Activated T-helper 1 cell treated with Interleukin-2 at 50 U/mL for 16 hours (primary cell): ENCODE measurements around the gene CFD.
"Not testable (repeated sequence)": the region's sequence is repeated elsewhere in the genome, so short reads cannot be mapped to it uniquely, and the experiment has no call there.

Experiments
- DNase-seq: peaks from one replicate; pipeline ENCODE4 v3.0.0-alpha.2; 2020; ENCODE audit warnings: low read depth

Gene CFD

DNA sequence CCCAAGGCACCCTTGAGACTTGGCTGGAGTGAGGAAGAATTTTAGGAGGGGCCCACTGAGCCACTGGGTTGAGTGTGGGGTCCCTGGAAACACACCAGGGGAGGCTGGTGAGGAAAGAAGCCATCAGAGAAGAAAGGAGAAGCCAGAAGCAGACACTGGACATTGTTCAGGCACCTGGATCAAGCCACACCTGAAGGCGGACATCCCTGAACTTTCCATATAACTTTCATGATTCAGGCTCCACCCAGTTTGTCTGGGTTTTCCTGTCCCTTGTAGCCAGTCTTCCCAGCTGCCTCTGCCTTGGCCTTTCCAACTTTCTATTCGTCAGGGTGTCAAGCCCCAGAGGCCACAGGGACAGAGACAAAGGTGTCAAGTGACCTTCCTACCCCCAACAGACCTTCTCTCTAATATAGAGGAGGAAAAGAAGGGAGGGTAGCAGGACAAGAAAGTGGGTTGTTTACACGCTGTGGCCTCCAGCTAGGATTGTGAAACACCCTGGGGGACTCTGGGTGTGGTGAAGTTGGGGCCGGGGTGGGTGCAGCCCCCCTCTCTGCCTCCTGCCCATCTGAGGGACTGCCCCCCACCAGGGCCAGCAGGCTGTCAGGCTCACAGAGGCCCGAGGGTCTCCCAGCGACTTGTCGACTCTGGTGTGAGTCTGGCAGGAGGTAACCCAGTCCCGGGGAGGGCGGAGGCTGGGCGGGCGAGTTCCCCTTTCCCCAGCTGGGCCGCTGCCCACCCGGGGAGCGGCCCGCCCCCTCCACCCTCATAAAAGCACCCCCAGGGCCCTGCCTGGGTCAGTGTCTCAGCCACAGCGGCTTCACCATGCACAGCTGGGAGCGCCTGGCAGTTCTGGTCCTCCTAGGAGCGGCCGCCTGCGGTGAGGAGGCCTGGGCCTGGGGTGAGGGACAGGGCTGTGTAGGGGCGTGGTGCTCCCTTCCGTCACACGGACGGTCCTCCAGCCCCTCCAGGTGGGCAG, at the start of gene CFD:
Gene CFD, plus strand, starts transcription at position 797 of the 976 bp plus-strand sequence. Its CDS starts 26 bp downstream, at position 823.
- DNase-seq: no peak

DNA sequence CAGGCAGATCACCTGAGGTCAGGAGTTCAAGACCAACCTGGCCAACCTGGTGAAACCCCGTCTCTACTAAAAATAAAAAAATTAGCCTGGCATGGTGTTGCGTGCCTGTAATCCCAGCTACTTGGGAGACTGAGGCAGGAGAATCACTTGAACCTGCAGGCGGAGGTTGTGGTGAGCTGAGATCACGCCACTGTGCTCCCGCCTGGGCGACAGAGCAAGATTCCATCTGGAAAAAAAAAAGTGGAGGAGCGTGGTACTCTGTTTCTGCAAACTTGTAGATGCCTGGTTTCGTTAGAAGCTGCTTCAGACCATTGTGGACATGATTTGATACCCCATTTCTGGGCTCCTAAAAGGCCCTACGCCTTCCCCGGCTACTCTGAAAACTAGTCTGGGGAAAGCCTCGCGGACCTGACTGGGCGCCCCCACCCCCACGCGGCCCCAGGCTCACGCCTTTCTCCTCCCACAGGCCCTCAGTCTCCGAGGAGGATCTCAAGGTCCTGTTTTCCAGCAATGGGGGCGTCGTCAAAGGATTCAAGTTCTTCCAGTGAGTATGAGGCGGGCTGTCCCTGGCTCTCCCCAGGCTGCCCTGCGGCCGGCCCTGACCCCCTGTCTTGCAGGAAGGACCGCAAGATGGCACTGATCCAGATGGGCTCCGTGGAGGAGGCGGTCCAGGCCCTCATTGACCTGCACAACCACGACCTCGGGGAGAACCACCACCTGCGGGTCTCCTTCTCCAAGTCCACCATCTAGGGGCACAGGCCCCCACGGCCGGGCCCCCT, 49.2 kb upstream of the CFD start:
- DNase-seq: no peak

DNA sequence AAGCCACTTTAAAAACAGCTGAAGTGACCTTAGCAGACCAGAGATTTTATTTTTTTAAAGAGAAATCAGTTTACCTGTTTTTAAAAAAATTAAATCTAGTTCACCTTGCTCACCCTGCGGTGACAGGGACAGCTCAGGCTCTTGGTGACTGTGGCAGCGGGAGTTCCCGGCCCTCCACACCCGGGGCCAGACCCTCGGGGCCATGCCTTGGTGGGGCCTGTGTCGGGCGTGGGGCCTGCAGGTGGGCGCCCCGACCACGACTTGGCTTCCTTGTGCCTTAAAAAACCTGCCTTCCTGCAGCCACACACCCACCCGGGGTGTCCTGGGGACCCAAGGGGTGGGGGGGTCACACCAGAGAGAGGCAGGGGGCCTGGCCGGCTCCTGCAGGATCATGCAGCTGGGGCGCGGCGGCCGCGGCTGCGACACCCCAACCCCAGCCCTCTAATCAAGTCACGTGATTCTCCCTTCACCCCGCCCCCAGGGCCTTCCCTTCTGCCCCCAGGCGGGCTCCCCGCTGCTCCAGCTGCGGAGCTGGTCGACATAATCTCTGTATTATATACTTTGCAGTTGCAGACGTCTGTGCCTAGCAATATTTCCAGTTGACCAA, 48.5 kb upstream of the CFD start:
- no peak for DNase-seq

GRCh38 chr19:811506-812048, 47.9 kb upstream of the CFD start:
- no peak for DNase-seq

DNA sequence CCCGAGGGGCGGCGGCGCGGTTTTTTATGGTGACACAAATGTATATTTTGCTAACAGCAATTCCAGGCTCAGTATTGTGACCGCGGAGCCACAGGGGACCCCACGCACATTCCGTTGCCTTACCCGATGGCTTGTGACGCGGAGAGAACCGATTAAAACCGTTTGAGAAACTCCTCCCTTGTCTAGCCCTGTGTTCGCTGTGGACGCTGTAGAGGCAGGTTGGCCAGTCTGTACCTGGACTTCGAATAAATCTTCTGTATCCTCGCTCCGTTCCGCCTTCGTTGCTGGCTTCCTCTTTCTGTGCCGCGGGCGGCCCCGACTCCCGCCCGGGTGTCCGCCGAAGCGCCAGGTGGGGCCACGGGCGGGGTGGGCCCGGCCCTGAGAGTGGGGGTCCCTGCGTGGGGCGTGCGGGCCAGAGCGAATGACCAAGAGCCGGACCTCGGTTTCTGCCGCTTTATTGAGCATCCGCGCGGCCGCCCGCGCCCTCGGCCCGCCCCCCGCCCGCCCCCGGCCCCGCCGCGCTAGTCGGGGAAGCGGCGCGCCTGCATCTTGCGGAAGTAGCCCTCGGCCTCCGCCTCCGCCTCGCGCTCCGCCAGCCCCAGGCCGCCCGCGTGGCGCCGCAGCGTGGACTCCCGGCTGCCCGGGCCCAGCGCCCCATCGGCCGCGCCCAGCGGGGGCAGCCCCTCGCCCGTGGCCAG, 47.3 kb upstream of the CFD start:
- no peak for DNase-seq

- DNase-seq: no peak
These were observed 46.7 kb upstream of the CFD start for GRCh38 chr19:812747-813218.

DNA sequence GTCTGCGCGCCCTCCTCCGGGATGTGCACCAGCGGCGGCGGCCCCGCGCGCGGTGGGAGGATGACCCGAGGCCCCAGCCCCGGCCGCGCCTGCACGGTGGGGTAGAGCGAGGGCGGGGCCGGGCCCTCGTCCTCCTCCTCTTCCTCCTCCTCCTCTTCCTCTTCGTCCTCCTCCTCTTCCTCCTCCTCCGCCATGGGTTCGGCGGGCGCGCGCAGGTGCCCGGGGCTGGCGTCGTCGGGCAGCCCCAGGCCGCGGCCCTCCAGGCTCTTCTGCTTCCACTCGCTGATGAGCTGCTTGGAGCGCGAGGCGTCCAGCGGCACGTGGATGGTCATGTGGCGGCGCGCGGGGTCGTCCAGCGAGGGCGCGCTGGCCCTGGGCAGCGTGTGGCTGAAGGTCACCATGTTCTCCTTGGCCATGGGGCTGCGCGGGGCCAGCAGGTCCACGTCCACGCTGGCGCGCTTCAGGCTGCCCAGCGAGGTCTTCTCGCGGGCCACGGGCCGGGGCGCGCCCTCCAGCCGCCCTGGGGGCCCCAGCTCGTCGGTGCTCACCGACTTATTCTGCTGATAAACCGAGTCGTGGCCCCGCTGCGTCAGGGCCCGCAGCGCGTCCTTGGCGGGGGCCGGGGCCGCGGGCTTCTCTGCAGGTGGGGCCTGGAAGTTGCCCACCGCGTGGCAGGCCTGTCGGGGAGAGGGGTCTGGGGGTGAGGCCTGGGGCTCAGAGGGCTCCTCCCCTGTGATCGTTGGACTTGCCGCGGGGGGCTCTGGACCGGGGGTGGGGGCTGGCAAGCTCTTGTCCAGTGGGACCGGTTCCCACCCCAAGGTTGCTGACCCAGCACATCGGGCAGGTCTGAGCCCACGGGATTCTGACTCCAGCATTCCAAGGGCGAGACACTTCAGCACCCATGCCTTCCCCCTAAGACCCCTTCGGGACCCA, 46.0 kb upstream of the CFD start:
- DNase-seq: no peak

DNA sequence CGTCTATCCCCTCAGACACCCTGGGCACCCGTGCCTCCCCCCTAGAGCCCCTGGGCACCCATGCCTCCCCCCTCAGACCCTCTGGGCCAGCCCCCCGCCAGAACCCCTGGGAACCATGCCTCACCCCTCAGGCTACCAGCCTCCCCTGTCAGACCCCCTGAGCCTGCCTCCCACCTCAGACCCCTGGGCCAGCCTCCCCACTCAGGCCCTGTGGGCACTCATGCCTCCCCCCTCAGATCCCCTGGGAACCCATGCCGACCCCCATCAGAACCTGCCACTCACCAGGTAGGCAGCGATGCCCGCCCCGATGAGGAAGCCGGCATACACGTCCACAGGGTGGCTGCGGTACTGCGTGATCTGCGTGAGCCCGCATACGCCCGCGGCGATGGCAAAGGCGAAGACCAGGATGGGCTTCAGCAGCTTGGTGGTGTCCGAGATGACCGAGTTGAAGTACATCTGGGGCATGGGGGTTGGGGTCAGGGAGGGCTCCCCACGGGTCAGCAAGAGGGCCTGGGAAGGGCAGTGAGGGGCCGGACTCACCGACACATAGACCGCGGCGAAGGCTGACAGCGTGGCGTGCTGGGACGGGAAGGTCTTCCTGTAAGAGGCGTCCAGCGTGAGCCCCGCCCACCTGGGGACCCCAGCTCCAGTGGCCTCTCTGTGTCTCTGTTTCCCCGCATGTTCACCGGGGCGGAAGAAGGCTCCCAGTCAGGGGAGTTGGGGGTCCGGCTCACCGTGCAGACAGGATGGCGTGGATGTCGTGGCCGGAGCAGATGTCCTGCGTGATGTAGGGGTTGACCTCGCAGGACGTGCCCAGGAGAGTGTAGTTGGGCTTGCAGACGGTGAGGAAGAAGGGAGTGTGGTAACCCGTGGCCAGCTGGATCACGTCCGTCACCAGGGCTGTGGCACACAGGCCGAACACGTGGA, 45.0 kb upstream of the CFD start:
- DNase-seq: no peak

GRCh38 chr19:815079-815774, 44.2 kb upstream of the CFD start:
- DNase-seq: no peak

DNA sequence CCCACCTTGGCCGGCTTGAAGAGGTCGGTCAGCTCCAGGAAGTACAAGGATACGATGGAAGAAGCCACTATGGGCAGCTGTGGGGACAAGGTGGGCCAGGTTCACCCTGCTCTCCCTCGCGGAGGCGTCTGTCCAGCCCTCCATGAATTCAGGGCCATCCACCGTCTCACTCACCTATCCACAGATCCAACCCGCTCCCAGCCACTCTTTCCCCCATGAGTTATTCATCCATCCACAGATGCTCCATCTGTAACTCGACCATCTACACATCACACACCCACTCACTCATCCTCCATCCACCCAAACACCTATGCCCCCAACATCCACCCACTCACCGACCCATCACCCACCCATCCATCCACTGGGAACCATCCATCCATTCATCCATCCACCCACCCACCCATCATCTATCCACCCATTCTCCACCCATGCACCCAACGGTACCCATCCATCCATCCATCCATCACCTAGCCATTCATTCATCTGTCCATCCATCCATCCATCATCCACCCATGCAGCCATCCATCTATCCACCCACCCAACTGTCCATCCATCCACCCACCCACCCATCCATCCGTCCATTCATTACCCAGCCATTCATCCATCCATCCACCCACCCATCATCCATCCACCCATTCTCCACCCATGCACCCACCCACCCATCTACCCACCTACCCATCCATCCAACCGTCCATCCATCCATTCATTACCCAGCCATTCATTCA, 43.5 kb upstream of the CFD start:
- no peak for DNase-seq

DNA sequence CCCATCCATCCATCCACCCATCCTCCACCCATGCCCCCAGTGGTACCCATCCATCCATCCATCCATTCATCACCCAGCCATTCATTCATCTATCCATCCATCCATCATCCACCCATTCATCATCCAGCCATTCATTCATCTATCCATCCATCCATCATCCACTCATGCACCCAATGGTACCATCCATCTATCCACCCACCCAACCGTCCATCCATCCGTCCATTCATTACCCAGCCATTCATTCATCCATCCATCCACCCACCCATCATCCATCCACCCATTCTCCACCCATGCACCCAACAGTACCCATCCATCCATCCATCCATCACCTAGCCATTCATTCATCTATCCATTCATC, 43.0 kb upstream of the CFD start:
- DNase-seq: no peak

GRCh38 chr19:820212-820611, 39.3 kb upstream of the CFD start:
- not testable (repeated sequence) for DNase-seq

- DNase-seq: no peak
These were observed 38.1 kb upstream of the CFD start for GRCh38 chr19:821231-821824.

GRCh38 chr19:821825-822503, 37.5 kb upstream of the CFD start, which contains the start of gene PLPPR3:
TSS of gene PLPPR3 (minus strand) at chr19:821955. CDS start at chr19:821559, 396 bp downstream.
- no peak for DNase-seq

DNA sequence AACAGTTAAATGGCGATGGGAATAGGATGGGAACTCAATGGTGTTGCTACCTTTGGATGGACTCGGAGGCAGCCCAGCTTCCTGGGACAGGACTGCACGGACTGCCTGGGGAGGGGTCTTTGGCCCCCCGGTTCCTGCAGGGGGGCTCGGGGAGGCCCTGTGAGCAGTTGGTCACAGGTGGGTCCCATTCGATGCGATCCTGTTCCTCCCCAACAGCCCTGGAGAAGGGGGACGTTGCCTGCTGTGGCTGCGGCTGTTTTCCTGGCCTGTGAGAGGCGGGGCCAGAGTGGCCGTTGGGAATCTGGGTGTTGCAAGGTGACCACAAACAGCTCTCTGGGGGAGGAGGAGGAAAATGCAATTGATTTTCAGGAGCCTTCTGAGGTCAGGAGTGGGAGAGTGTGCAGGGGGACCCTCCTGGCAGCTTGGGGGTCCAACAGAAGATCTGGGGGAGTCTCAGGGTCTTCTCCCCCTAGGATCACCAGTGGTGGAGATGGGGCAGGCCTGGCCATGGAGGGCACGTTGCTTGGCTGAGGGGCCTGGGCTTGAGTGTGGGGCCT, 35.8 kb upstream of the CFD start:
- no peak for DNase-seq

- no peak for DNase-seq
These were observed 34.6 kb upstream of the CFD start for GRCh38 chr19:824885-825284.
